GM18498 (cell line): ENCODE data around the gene LSP1.

Experiments used
- ATAC-seq: cut with Tn5 transposase; IDR thresholded peaks from one replicate; pipeline ENCODE4 v1.9.1; 2021; ENCODE audit warnings: mild to moderate bottlenecking, moderate library complexity; ENCODE audit not compliant: unreplicated experiment

Gene LSP1

GRCh38 chr11:1824221-1825038, 28.5 kb upstream of the LSP1 start:
- ATAC-seq: no peak

- no peak for ATAC-seq
These were observed 27.7 kb upstream of the LSP1 start for GRCh38 chr11:1825039-1825740.

GRCh38 chr11:1825785-1826451, 27.0 kb upstream of the LSP1 start:
- ATAC-seq: no peak

DNA sequence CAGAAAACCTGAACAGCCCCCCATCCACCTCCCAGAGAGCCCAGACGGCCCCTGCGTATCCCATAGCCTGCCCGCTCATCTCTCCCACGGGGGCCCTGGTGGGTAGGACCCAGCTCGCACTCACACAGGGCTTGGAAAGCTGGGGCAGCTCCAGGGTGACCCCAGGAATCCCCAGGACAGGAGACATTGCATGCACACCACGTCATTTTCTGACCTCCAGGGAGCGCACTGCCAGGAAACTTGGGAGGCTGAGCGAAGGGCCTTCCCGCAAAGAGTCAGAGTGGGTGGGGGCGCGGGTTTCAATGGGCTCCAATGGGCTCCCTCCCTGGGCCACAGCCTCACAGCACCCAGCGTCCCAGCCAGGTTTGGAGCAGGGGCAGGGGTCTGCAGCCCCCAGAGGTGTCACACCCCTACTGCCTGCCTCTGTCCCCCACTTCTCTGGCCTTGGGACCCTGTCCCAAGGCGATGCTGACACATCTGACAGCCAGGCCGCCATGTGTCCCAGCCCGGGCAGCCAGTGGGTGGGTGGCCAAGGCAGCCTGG, 26.3 kb upstream of the LSP1 start:
- ATAC-seq: no peak

DNA sequence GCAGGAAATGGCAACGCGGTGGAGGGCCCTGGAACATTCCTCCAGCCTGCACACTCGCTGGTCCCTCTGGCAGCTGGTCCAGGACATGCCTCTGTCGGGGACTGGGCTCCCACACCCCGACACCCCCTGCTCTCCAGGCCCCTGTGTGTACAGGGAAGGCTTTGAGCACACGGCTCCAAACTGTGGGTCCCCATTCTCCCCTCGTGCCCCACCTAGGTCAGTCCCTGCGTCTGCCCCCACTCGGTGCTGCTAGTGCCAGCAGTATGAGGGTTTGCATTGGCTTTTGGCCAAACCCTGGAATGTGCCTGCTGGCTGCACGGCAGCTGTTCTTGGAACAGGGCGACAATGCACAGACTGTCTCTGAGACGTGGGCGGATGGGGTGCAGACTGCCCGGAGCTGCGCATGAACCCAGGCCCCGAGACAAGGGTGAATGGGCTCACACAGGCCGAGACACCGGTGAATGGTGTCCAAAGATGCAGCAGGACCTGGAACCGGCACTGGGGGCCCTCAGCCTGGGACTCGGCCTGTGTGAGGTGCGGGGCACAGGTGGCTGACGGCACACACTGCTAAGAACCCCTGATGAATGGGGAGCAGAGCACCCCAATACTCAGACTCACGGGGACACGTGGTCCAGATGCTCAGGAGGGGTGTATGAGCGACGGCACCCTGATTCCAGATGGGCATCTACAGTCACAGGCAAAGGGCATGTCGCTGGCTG, 25.6 kb upstream of the LSP1 start:
- ATAC-seq: no peak

DNA sequence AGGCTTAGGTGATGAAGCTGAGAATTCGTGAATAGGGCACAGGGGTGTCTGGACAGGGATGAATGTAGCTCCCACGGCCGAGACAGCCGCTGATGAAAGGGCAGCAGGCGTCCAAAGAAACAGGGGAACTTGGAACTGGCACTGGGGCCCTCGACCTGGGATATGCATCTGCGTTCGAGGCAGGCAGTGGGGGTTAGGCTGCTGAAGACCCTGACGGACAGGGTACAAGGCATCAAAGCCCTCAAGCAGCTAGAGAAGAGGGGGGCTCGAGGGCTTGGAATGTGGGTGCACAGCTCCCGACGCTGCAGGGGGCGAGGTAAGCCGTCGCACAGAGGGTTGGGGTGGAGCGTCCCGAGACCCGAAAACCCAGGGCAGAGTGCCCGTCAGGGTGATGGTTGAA, 25.0 kb upstream of the LSP1 start:
- no peak for ATAC-seq

- ATAC-seq: no peak
These were observed 24.3 kb upstream of the LSP1 start for GRCh38 chr11:1828542-1828941.

GRCh38 chr11:1829039-1829820, 23.7 kb upstream of the LSP1 start:
- no peak for ATAC-seq

DNA sequence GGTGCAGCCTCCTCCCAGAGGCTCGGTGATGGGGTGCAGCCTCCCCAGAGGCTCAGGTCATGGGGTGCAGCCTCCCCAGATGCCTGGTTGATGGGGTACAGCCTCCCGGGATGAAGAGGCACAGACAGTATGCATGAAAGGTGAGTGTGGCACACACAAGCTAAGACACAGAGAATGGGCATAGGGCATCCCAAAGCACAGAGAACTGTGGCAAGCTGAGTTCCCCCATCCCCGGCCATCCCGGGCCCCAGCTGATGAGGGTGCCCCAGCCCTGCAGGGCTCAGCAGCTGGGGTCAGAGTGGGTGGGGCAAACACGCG, 22.9 kb upstream of the LSP1 start:
- ATAC-seq: no peak

- no peak for ATAC-seq
These were observed 22.3 kb upstream of the LSP1 start for GRCh38 chr11:1830322-1831223.

DNA sequence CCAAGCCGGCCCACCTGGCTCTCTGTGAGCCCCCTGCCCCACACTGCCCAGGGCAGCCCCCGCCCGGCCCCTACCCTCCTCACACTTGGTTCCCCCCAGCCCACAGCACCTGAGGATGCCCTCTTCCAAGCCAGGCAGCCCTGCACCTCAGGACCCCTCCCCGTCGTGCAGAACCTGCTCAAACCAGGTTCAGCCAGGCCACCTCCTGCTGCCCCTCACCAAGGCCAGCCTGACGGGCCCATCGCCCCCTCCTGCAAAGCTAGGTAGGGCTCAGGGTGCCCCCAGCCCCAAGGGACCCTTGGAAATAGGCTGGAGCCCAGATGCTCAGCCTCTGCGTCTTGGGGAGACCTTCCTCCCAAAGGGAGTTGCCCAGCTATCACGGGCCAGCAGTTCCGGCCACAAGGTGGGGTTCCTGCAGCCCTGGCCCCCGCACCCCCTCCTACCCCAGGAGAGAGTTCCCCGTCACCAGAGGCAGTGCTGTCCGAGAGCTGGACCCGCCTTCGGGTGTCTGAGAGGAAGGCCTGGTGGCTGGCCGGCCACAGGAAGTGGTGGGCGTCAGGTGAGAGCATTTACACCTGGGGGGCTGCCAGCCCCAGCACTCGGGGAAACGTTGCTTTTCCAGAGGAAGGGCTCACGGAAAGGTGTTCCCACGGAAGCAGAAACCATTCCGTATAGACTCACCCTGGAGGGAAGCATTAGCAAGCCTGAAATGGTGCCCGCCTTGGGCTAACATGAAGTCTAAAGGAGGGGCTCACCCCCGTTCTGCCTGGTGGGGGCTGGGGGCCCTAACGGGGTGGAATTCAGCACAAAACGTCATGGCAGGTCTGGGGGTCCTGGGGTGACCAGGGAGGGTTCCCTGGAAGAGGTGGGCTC, 21.3 kb upstream of the LSP1 start:
- no peak for ATAC-seq

- ATAC-seq: no peak
These were observed 20.5 kb upstream of the LSP1 start for GRCh38 chr11:1832211-1832919.

DNA sequence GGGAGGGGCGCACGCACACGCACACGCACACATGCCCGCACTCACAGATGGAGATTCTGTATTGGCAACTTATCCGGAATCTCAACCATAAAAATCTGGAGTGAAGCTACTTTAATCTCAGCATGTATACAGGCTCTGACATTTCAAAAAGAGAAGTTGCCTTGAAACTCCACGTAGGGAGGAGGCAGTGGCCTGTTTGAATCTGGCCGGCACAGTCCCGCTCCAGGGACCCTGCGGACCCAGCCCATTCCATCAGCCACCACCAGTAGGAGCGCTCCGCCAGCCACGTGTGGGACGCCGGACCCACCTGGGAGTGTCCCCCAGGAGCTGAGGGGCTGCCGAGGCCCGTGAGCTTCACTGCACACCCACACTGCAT, 20.0 kb upstream of the LSP1 start:
- no peak for ATAC-seq

- ATAC-seq: no peak
These were observed 18.7 kb upstream of the LSP1 start for GRCh38 chr11:1834062-1834610.

DNA sequence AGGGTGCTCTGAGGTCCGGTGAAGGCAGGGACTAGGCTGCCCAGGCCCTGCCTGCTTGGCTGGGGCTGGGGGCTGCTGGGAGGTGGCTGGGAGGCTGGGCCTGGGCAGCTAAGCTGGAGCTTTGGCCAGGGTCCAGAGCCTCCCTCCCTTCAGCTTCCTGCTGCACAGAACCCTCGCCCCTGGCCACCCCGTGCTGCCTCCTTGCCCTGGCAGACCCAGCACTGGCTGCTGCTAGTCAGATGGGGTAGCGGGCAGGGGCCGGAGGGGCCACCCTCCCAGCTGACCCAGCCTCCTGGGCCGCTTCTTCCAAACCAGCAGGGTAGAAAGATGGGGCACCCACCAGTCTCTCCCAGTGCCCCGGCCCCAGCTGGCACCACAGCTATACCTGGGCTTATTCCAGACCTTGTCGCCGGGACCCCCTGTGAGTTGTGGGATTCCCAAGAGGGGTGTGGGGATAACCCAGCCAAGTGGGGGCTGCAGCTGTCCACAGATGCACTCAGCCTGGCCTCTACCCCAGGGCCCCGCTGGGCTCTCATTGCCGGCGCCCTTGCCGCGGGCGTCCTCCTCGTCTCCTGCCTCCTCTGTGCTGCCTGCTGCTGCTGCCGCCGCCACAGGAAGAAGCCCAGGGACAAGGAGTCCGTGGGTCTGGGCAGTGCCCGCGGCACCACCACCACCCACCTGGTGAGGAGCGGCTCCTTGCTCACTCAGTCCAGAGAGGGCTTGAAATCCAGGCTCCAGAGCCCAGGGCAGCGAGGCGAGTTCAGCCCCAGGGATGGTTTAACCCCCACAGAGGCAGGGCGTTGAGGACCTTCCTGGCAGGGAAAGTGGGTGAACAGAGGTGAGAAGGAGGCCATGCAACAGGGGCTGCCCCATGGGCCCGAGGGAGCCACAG, 17.9 kb upstream of the LSP1 start, which contains the start of gene SYT8:
TSS of gene SYT8 (plus strand) at position 212 of the 892 bp plus-strand sequence. CDS start at position 328, 116 bp downstream.
- no peak for ATAC-seq

- ATAC-seq: no peak
These were observed 17.2 kb upstream of the LSP1 start for GRCh38 chr11:1835671-1836010.
